Mammary epithelial cell (primary cell): ENCODE measurements around the gene PADI3.

Source experiments
- CTCF ChIP-seq, 2 donors: IDR thresholded peaks in 1 of 2; conservative IDR thresholded peaks in 1 of 2; 2 replicates each; pipeline ENCODE4 v1.5.1; 2011 to 2012; ENCODE audit warnings: inconsistent platforms in 2 of 2, low read length in 2 of 2, mild to moderate bottlenecking in 2 of 2, control low read depth in 1 of 2, low read depth in 1 of 2; ENCODE audit not compliant: insufficient read depth in 1 of 2; ENCODE audit errors: extremely low read depth in 1 of 2
- EZH2 ChIP-seq: IDR thresholded peaks from 2 replicates; pipeline ENCODE4 v1.6.1; 2012; ENCODE audit warnings: low read length, inconsistent platforms, borderline replicate concordance

GRCh38 chr1:17280894-17281293 is 32.0 kb downstream of the PADI3 start:
- TF ChIP-seq CTCF (conservative IDR thresholded peaks at IDR 0.05 in 1 of 2, IDR thresholded peaks at IDR 0.05 in 1 of 2; ENCODE audit: extremely low read depth in 1 of 2, insufficient read depth in 1 of 2, low read depth in 1 of 2, low read length in 2 of 2) (no peak), EZH2 (no peak)
